Measurements from ENCODE around the gene FYB1.

GRCh38 chr5:39121315-39121714, 98.0 kb downstream of the FYB1 start:
- no peak for TF ChIP-seq ZC3H10 (CRISPR knock-in tag; IDR thresholded peaks at IDR 0.05)
- TF ChIP-seq TOX (CRISPR knock-in tag; IDR thresholded peaks at IDR 0.05; ENCODE audit: borderline replicate concordance): no peak
- TF ChIP-seq ZFP3 (CRISPR knock-in tag; IDR thresholded peaks at IDR 0.05): no peak
- TF ChIP-seq PATZ1 (CRISPR knock-in tag; IDR thresholded peaks at IDR 0.05; ENCODE audit: borderline replicate concordance): no peak
- TF ChIP-seq BACH2 (CRISPR knock-in tag; IDR thresholded peaks at IDR 0.05; ENCODE audit: borderline replicate concordance): no peak
- no peak for TF ChIP-seq SNAI2 (CRISPR knock-in tag; IDR thresholded peaks at IDR 0.05)
- no peak for TF ChIP-seq TSHZ2 (CRISPR knock-in tag; IDR thresholded peaks at IDR 0.05)
